Activated T-cell treated with anti-CD3 and anti-CD28 coated beads for 1 hour (primary cell): Measurements from ENCODE around the gene HSH2D.
"Not testable (repeated sequence)": the region's sequence is repeated elsewhere in the genome, so short reads cannot be mapped to it uniquely, and the experiment has no call there.

Experiments used
- DNase-seq: peaks from one replicate; pipeline ENCODE4 v3.0.0-alpha.2; 2020; ENCODE audit warnings: low read depth

HSH2D gene

DNA sequence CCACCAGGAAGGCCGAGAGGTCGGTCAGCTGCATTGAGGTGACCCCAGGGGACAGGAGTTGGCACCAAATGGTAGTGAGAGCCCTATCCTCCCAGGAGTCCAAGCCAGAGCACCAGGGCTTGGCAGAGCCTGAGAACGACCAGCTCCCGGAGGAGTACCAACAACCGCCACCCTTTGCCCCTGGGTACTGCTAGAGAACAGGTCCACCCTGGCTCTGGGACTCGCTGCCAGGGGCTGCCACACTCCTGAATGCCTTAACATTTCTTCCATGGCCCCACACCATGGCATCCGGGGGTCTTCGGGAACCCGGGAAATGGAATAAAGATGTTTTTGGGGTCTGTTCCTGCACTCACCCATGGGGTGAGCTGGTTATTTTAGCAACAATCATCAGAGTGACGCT lies 14.1 kb downstream of the HSH2D start:
- DNase-seq: no peak

DNA sequence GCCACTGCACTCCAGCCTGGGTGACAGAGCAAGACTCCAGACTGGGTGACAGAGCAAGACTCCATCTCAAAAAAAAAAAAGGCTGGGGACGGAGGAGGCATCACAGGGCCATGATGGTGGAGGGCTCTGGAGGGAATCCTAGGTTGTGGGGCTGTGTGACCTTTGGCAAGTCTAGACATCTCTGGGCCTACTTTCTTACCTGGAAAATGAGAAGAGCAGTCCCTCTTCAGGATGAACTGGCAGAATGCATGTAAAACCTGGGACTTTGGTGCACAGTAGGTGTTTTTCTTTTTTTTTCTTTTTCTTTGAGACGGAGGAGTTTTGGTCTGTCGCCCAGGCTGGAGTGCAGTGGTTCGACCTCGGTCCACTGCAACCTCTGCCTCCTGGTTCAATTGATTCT lies 16.2 kb downstream of the HSH2D start:
- DNase-seq: no peak

- no peak for DNase-seq
Observed at GRCh38 chr19:16160445-16160942, 17.0 kb downstream of the HSH2D start.

GRCh38 chr19:16160943-16161560 lies 17.6 kb downstream of the HSH2D start:
- no peak for DNase-seq

DNA sequence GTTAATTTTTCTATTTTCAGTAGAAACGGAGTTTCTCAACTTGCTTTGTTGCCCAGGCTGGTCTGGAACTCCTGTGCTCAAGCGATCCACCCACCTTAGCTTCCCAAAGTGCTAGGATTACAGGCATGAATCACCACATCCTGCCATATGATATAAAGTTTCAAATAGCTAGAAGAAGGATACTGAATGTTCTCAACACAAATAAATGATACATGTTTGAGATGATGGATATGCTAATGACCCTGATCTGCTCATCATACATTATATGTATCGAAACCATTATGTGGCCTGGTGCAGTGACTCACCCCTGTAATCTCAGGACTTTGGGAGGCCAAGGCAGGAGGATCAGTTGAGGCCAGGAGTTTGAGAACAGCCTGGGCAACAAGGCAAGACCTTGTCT lies 18.4 kb downstream of the HSH2D start:
- no peak for DNase-seq

- DNase-seq: no peak
Observed at GRCh38 chr19:16164222-16164890, 20.9 kb downstream of the HSH2D start.

DNA sequence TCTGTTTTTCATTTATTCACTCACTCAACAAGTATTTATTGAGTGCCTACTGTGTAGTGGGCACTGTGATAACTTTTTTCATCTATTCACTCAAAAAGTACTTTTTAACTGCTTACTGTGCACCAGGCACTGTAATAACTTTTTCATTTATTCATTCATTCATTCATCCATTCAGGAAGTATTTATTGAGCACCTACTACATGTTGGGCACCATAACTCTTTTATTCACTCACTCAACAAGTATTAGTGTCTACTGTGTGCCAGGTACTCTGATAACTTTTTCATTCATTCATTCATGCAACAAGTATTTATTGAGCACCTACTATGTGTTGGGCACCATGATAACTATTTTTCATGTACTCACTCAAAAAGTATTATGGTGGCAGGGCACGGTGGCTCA lies 22.9 kb downstream of the HSH2D start:
- DNase-seq: no peak

DNA sequence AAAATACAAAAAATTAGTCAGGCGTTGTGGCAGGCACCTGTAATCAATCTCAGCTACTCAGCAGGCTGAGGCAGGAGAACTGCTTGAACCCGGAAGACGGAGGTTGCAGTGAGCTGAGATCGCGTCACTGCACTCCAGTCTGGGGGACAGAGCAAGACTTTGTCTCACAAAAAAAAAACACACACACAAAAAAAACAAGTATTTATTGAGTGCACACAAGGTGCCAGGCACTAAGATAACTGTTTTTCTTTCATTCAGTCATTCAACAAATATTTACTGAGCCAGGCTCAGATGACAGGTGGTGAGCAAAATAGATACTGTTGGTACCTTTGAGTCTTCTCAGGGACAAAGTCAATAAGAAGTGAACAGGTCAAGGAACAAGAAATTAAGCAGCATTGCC lies 23.6 kb downstream of the HSH2D start:
- DNase-seq: no peak

DNA sequence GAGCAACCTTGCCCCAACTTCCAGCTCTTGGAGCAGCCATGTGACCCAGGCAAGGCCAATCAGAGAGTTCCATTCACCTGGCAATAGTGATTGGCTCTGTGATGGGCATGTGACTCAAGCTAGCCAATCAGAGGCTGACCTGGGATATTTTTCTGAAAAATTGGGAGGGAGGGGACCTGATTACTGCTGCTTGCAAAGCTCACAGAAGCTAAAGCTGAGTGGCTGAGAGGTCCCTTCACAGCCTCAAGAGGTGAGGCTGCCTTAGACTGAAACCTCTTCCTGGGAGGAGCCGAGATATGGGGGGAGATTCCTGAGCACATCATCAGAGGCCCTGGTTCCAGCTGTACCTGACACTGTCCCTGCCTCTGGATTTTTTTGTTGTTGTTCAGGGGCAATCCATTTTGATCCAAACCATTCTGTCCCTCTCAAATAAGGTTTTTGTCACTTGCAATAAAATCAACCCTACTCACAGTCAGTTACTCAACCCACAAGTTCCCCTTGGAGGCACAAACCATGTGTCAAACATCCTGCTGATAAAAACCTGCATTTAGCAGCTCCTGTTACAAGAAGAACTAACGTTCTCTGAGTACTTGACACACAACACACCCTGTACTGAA lies 25.1 kb downstream of the HSH2D start:
- no peak for DNase-seq

DNA sequence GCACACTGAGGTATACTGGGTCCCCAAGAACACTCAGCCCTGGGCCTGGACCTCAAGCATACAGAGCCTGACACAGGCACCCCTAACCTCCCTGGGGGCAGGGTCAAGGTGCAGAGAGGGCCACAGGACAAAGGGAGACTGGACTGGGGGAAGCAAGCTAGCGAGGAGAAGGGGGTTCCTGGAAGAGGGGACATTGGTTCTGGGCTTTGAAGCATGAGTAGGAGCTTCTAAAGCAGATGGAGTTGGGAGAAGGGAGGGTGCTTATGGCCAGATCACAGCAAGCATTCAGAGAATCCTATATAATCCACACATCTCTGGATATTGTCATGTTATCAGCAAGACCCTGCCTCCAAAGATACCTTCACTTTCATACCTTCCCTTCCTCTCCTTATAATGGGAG lies 26.6 kb downstream of the HSH2D start:
- DNase-seq: no peak

GRCh38 chr19:16175954-16176353 lies 32.5 kb downstream of the HSH2D start:
- no peak for DNase-seq

DNA sequence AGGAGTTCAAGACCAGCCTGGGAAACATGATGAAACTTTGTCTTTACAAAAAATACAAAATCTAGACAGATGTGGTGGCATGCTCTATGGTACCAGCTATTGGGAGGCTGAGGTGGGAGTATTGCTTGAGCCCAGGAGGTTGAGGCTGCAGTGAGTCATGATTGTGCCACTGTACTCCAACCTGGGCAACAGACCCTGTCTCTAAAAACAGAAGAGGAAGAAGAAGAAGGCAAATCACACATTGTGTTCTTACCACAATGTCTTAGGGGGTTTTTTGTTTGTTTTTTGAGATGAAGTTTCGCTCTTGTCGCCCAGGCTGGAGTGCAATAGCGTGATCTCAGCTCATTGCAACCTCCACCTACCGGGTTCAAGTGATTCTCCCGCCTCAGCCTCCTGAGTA lies 35.4 kb downstream of the HSH2D start:
- not testable (repeated sequence) for DNase-seq

GRCh38 chr19:16180611-16181010 lies 37.1 kb downstream of the HSH2D start:
- DNase-seq: no peak

- no peak for DNase-seq
Observed at GRCh38 chr19:16184665-16185122, 41.2 kb downstream of the HSH2D start.

DNA sequence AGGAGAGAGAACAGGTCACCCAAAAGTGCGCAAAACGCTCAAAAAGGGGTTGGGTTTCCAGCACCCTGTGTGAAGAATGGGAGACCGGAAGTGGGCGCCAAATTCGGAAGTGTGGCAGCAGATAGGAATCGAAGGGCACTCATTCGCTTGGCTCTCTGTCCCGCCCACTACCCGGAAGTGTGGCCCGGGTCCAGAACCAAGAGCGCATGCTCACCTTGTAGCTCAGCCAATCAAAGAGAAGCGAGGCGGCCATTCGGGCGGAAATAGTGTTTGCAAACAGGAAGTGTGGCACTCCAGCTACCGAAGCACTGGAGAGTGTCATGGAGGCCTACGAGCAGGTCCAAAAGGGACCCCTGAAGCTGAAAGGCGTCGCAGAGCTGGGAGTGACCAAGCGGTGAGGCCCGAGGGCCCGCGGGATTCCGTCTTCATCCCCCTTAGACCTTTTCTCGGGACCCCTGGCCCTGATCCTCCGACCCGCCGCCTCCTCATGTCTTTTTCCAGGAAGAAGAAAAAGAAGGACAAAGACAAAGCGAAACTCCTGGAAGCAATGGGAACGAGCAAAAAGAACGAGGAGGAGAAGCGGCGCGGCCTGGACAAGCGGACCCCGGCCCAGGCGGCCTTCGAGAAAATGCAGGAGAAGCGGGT lies 41.8 kb downstream of the HSH2D start, which contains the start of gene FAM32A:
Gene FAM32A, plus strand, starts transcription at position 288 of the 645 bp plus-strand sequence. Its CDS starts 33 bp downstream, at position 321.
- DNase-seq: peak; percentile 96

GRCh38 chr19:16185768-16186123 lies 42.3 kb downstream of the HSH2D start:
- peak; percentile 30 for DNase-seq

GRCh38 chr19:16188521-16188920 lies 45.0 kb downstream of the HSH2D start:
- no peak for DNase-seq

- DNase-seq: no peak
Observed at GRCh38 chr19:16190198-16190597, 46.7 kb downstream of the HSH2D start.

- no peak for DNase-seq
Observed at GRCh38 chr19:16190736-16191135, 47.3 kb downstream of the HSH2D start.

DNA sequence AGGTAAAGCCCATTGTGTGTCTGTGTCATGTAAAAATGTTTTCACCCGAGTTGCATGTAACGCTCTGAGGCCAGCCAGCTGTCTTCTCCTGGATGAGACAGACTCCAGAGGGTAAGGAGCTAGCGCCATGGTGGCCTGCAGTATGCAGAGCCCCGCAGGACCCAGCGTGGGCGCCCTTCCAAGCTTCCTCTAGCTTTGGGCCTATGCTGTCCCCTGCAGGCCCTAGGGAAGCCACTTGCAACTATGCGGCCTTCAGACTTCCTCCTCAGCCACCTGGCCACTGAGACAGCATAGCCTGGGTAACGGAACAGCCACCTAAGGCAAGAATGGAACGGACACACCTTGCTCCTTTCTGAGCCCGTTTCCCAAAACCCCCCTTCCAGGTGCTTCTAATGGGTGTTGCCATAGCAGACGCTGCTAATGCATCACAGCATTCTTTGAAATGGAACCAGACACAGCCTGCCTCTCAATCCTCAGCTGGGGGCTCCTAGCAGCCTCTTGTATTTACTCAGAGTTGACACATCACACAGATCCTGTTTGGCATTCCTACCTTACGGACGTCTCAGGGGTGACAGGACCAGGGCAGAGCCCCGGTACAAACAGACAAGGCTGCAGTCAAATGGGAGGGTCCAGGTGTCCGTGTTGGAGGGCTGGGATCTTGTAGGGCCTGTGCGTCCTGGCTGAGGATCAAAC lies 47.9 kb downstream of the HSH2D start:
- DNase-seq: no peak

GRCh38 chr19:16193466-16193865 lies 50.0 kb downstream of the HSH2D start:
- no peak for DNase-seq

- no peak for DNase-seq
Observed at GRCh38 chr19:16197188-16197621, 53.7 kb downstream of the HSH2D start.
